Measurements from ENCODE around the gene DUSP15.
"Not testable (repeated sequence)": the region's sequence is repeated elsewhere in the genome, so short reads cannot be mapped to it uniquely, and the experiment has no call there.

Gene DUSP15

GRCh38 chr20:31869942-31870725 is at the start of gene DUSP15, which contains the start of gene TTLL9:
DUSP15 (minus strand) TSS chr20:31870527; CDS start chr20:31870337, 190 bp downstream.
TTLL9 (plus strand) TSS chr20:31870634; CDS start chr20:31871127, 493 bp downstream.
- no peak for DNase-seq

- DNase-seq, result no peak
Observed at GRCh38 chr20:31919410-31920155, 49.3 kb upstream of the DUSP15 start.

DNA sequence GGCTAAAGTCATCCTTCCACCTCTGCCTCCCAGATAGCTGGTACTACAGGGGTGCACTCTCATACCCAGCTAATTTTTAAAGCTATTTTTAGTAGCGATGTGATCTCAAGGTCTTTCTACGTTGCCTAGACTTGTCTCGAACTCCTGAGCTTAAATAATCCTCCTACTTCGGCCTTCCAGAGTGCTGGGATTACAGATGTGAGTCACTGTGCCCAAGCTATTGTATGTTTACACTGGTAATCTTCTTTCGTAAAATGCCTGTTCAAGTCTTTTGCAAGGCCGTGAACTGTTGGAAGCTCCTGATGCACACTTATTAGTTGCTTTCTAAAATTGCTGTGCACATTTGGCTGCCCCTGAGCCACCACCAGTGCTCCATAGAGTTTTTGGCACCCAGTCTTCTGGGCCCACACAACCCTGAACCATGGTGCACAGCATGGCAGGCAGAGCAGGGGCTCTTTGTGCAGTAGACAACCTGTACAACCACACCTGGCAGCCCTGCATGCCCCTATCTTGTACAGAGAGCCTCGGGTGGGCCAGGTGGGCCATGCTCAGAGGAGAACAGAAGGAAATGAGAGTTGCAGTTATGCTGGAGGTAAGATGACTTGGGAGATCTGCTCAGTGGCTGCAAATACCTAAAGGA is 48.3 kb upstream of the DUSP15 start:
- DNase-seq, result no peak

DNA sequence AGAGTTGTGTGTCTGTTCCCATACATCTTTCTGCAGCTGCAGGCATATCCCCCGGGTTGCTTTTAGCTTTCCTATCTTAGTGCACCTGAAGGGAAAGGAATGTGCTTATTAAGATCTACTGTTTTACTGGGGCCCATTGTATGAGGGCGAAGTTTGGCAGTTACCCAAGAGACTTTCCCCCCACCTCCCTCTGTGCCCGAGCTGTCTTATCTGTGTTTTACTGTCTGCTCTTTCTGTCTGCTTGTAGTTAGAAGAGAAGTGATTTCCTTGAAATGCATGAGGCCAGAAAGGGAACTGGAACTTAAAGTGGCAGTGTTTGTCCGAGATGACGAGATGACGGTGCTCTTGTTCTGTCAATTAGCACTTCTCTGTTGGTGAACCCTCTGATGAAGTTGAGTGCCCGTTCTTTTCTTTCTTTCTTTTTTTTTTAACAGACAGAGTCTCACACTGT is 47.7 kb upstream of the DUSP15 start:
- not testable (repeated sequence) for DNase-seq

DNA sequence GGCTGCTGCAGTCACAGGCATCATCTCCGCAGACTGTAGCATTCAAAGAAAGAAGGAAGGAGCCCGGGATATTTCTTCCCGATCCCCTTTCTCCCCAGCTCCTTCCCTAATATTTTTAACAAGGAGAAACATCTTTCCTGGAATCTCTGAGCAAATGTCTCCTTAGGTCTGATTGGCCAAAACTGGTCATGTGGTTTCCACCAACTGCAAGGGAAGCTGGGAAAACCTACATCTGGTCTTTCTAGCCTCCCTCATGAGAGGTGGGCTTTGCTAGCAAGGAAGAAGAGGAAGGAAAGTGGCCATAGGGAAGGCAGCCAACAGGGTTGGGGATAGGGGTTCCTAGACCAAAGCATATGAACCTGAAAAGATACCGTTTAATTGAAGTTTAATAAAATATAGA is 46.4 kb upstream of the DUSP15 start:
- no peak for DNase-seq

DNA sequence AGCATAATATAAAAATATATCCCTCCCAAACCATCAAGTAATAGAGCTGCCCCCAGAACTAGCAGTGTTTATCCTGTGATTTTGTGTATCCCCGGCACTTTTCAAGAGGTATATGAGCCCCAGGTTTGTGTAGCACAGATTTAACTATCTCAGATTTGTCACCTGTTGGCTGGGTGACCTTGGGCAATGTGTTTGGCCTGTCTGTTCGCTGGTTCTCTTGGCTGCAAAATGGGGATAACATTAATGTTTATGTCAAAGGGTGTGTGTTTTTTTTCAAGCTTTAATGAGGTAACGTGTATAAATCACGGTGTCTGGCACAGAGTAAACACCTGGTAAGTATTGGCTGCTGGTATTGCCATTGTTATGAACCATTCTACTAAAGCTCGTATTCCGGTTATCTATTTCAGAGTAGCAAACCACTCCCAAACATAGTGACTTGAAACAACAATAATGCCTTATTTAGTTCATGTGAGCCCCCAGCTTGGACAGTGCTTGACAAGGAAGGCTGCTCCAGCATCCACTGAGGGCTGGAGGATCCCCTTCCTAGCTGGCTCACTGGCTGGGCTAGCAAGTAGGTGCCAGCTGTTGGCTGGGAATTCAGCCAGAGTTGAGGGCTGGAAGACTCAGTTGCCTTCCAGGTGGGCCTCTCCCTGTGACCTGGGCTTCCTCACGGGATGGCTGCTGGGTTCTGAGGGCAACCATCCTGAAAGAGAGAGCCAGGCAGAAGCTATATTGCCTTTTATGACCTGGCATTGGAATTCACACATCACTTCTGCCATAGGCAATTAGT is 45.4 kb upstream of the DUSP15 start:
- DNase-seq, result no peak

- no peak for DNase-seq
Observed at GRCh38 chr20:31914170-31914569, 43.8 kb upstream of the DUSP15 start.

DNA sequence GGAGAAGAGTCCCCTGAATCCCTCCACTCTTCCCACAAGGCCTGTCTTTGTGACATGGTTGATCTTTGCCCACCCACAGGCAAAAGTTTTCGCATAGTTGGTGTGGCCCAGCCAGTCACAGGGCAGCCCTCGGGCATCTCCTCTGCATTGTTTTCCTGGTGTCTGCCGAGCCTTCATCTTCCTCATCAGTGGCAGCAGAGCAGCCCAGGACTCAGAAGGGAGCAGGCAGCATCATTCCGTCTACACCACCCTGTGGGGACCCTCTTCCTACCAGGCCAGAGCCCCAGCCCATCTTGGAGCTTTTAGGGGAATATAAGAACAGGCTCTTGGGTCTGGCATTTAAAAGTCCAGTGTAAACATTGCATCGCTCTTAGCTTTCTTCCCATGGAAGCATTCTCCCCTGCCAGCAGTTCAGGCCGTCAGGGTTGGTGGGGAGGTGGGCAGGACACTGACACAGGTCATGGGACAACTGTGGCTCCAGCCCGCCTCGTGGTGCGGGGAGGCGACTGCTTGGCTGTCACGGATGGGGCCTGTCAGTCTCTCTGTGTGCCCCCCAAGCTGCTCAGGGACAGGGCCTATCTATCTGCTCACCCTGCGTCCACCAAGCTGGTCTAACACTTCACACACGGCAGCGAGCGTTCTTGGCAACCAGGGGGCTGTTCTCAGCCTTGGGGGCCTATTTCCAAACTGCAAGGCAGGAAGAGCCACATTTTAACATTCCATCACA is 43.3 kb upstream of the DUSP15 start:
- no peak for DNase-seq

- no peak for DNase-seq
Observed at GRCh38 chr20:31910071-31910803, 39.9 kb upstream of the DUSP15 start.

- no peak for DNase-seq
Observed at GRCh38 chr20:31909253-31910070, 39.1 kb upstream of the DUSP15 start.

DNA sequence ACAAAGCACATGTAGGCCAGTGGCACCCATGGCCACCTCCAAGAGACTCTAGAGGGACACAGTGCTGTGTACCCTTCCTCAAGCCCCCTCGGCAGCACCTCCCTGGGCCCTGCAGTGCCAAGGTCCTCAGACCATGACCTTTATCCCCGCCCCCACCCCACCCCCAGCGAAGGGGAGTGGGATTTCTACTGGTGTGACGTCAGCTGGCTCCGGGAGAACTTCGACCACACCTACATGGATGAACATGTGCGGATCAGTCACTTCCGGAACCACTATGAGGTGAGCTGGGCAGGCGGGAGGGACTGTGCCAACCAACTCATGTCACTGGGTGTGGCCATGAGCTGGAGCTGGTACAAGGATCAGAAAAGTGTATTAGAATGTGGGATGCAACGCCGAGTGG is 38.1 kb upstream of the DUSP15 start:
- no peak for DNase-seq

DNA sequence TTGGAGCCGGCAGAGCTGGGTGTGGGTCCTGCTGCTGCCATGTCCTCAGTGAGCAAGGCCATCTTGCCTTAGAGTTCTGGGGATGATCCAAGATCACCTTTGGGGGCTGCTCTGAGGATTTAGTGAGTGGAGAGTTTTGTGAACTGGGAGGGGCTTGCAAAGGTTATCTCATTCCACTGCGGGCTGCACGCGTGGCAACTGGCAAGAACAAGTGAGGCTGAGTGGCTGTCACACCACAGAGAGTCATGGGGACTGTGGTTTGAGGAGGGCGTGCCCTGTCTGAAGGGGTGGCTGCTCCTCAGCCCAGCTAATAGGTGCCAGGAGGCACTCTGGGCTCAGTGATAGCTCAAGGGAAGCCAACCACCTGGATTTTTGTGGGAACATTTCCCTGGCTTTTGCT is 37.7 kb upstream of the DUSP15 start:
- DNase-seq, result no peak

- DNase-seq, result no peak
Observed at GRCh38 chr20:31907046-31907445, 36.7 kb upstream of the DUSP15 start.

DNA sequence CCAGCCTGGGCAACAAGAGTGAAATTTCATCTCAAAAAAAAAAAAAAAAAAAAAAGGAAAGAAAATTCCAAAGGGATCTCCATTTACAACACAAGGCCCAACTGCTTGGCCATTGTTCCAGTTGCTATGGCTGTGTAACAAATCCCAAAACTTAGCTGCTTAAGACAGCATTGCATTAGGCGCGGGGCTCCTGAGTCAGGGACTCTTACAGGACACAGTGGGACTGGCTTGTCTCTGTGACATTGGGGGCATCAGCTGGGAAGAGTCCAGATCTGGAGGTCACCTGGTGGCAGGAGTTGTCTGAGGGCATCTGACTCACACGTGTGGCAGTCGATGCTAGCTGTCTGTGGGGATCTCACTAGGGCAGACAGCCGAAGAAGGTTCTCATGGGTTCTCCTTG is 35.7 kb upstream of the DUSP15 start:
- no peak for DNase-seq

DNA sequence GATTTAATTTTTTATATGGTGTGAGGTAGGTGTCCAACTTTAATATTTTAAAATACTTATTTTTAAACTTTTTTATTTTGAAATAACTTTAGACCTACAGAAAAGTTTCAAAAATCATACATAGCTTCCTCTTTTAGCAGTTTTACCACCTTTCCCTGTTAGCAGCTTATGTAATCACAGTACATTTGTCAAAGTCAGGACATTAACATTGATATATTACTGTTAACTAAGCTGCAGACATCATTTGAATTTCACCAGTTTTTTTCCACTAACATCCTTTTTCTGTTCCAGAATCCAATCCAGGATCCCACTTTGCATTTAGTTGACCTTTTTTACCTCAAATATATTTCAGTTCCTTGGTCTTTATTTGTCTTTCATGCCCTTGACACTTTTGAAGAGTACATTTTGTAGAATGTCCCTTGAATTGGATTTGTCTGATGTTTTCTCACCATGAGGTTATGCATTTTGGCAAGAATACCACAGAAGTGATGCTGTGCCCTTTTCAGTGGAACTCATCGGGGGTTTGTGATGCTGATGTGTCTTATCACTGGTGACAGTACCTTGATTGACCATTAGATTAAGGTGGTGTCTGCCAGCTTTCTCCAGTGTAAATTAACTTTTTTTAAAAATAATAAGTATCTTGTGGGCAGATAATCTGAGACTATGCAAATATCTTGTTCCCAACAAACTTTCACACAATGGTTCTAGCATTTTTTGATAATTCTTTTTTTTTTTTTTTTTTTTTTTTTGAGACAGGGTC is 33.5 kb upstream of the DUSP15 start:
- no peak for DNase-seq

GRCh38 chr20:31901615-31902014 is 31.3 kb upstream of the DUSP15 start:
- no peak for DNase-seq

GRCh38 chr20:31897541-31897940 is 27.2 kb upstream of the DUSP15 start:
- DNase-seq, result no peak

DNA sequence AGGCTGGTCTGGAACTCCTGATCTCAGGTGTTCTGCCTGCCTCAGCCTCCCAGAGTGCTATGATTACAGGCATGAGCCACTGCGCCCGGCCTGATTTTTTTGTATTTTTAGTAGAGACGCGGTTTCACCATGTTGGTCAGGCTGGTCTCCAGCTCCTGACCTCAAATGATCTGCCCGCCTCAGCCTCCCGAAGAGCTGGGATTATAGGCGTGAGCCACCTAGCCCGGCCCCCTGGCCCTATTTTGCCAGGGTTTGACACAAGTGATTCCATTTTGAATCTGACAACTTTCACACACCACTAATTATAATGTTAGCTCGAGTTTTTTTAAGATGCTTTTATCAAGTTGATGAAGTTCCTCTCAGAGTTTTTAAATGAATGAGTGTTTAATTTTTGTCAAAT is 25.7 kb upstream of the DUSP15 start:
- no peak for DNase-seq

DNA sequence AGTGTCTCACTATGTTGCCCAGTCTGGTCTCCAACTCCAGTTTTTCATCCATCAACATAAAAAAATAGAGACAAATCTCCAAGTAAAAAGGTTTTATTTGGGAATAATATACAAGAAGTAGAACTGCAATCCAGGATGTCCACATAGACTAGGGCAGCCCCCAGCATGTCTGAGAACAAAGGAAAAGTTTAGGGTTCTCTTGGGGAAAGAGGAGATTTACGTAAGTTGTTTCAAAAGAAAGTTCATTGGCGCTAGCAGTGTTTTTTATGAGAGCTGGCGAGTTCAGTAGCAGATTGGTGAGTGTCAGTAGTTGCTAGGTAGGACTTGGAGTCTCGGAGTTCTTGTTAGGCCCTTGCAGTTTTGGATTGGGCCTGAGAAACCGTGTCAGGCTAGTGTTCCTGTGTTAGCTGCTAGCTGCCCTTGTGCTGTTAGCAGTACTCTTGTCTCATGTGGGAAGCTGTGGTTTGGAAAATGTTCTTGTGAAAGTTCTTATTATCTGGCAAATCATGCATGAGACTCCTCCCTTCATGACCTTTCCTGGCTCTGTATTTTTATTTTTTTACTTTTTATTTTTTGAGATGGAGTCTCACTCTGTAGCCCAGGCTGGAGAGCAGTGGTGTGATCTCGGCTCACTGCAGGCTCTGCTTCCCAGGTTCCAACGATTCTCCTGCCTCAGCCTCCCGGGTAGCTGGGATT is 24.8 kb upstream of the DUSP15 start:
- no peak for DNase-seq
